MM.1S (cell line): Measurements from ENCODE around the gene CHCHD6.

ENCODE experiments used
- DNase-seq: peaks from one replicate; pipeline ENCODE4 v3.0.0-alpha.2; 2015
- H2AFZ ChIP-seq: fragments of 300-600 bp; sonication (generic); 2 replicates; pipeline ENCODE4 v1.6.0; 2016; ENCODE audit warnings: antibody characterized with exemption, low read length
- H3F3A ChIP-seq: fragments of 300-600 bp; sonication (generic); 2 replicates; pipeline ENCODE4 v1.6.1; 2016; ENCODE audit warnings: mild to moderate bottlenecking, antibody characterized with exemption, low read length, moderate library complexity, mixed read lengths; ENCODE audit not compliant: insufficient read depth
- H3K27ac ChIP-seq: fragments of 300-600 bp; sonication (generic); 2 replicates; pipeline ENCODE4 v1.5.1; 2016; ENCODE audit warnings: mild to moderate bottlenecking, low read length
- H3K27me3 ChIP-seq: fragments of 300-600 bp; sonication (generic); replicated peaks from 2 replicates; pipeline ENCODE4 v1.6.0; 2016; ENCODE audit warnings: low read length; ENCODE audit not compliant: insufficient read depth
- H3K36me3 ChIP-seq: fragments of 300-600 bp; sonication (generic); replicated peaks from 2 replicates; pipeline ENCODE4 v1.6.1; 2016; ENCODE audit warnings: mild to moderate bottlenecking, low read length, mixed read lengths; ENCODE audit not compliant: insufficient read depth
- H3K4me1 ChIP-seq: fragments of 300-600 bp; sonication (generic); 2 replicates; pipeline ENCODE4 v1.6.1; 2016; ENCODE audit warnings: low read length, mixed read lengths
- H3K4me2 ChIP-seq: fragments of 300-600 bp; sonication (generic); 2 replicates; pipeline ENCODE4 v1.6.0; 2016; ENCODE audit warnings: low read depth, low read length
- H3K4me3 ChIP-seq: fragments of 300-600 bp; sonication (generic); 2 replicates; pipeline ENCODE4 v1.5.1; 2016; ENCODE audit warnings: low read length, mixed read lengths
- H3K79me2 ChIP-seq: fragments of 300-600 bp; sonication (generic); 2 replicates; pipeline ENCODE4 v1.6.1; 2016; ENCODE audit warnings: mixed run types, low read length, mixed read lengths
- H3K9ac ChIP-seq: fragments of 300-600 bp; sonication (generic); 2 replicates; pipeline ENCODE4 v1.6.1; 2016; ENCODE audit warnings: low read length, mixed read lengths
- H3K9me2 ChIP-seq: fragments of 300-600 bp; sonication (generic); replicated peaks from 2 replicates; pipeline ENCODE4 v1.6.1; 2016; ENCODE audit warnings: mild to moderate bottlenecking, low read length, mixed read lengths; ENCODE audit not compliant: insufficient read depth
- H3K9me3 ChIP-seq: fragments of 300-600 bp; sonication (generic); replicated peaks from 2 replicates; pipeline ENCODE4 v1.6.1; 2016; ENCODE audit warnings: mild to moderate bottlenecking, low read length, mixed read lengths; ENCODE audit not compliant: insufficient read depth
- H4K20me1 ChIP-seq: fragments of 300-600 bp; sonication (generic); 2 replicates; pipeline ENCODE4 v1.6.1; 2016; ENCODE audit warnings: mild to moderate bottlenecking, low read length, moderate library complexity, mixed read lengths; ENCODE audit not compliant: insufficient read depth
- CTCF ChIP-seq: fragments of 300-600 bp; sonication (generic); IDR thresholded peaks from 2 replicates; pipeline ENCODE4 v1.5.1; 2016; ENCODE audit warnings: antibody characterized with exemption, low read length, mixed read lengths
- EZH2 ChIP-seq: fragments of 300-600 bp; sonication (generic); optimal IDR thresholded peaks from 2 replicates; pipeline ENCODE3; 2017; ENCODE audit warnings: low read depth, mild to moderate bottlenecking, antibody characterized with exemption, low read length, mixed read lengths
- EZH2phosphoT487 ChIP-seq: fragments of 300-600 bp; sonication (generic); IDR thresholded peaks from 2 replicates; pipeline ENCODE4 v1.6.1; 2018; ENCODE audit warnings: antibody characterized with exemption, low read length

CHCHD6 gene

GRCh38 chr3:126848991-126849390 is 145.0 kb downstream of the CHCHD6 start:
- no peak overlapping the region for H3K9ac ChIP-seq
- no peak overlapping the region for H2AFZ ChIP-seq

GRCh38 chr3:126849768-126850167 is 145.7 kb downstream of the CHCHD6 start:
- no peak overlapping the region for H2AFZ ChIP-seq
- no peak overlapping the region for H3K4me2 ChIP-seq
- H3K36me3 ChIP-seq, result no peaks in the 10 kb centered on the region
- H3K27me3 ChIP-seq, result no peaks in the 10 kb centered on the region
- DNase-seq, result no peak
- no peak overlapping the region for H3K9ac ChIP-seq
- H3F3A ChIP-seq, result no peaks in the 10 kb centered on the region
- no peaks in the 10 kb centered on the region for H4K20me1 ChIP-seq
- no peaks in the 10 kb centered on the region for H3K9me2 ChIP-seq
- H3K79me2 ChIP-seq, result no peaks in the 10 kb centered on the region
- no peaks in the 10 kb centered on the region for H3K9me3 ChIP-seq
- H3K4me1 ChIP-seq, result no peaks in the 10 kb centered on the region
- H3K27ac ChIP-seq, result no peak overlapping the region
- TF ChIP-seq EZH2phosphoT487 (no peak), EZH2 (no peak), CTCF (no peak)
- H3K4me3 ChIP-seq, result no peak overlapping the region

More at GRCh38 chr3:126848991-126849390, 145.0 kb downstream of the CHCHD6 start:
- Histone ChIP-seq H3K36me3 (no peaks in the 10 kb centered on the region), H3K9me3 (no peaks in the 10 kb centered on the region), H3K4me2 (no peak overlapping the region), H3K4me3 (no peak overlapping the region), H3K79me2 (no peaks in the 10 kb centered on the region), H3K27ac (no peak overlapping the region), H3K9me2 (no peaks in the 10 kb centered on the region), H3K4me1 (no peaks in the 10 kb centered on the region; the same call in 1 of the 2 replicates), H3F3A (no peaks in the 10 kb centered on the region), H4K20me1 (no peaks in the 10 kb centered on the region), H3K27me3 (no peaks in the 10 kb centered on the region)
- DNase-seq, result no peak
- no peak for TF ChIP-seq EZH2
- TF ChIP-seq EZH2phosphoT487, result no peak
- no peak for TF ChIP-seq CTCF

GRCh38 chr3:126850370-126851085 is 146.5 kb downstream of the CHCHD6 start:
- TF ChIP-seq EZH2phosphoT487 (no peak), EZH2 (no peak), CTCF (no peak)
- Histone ChIP-seq H3K4me3 (no peak overlapping the region), H4K20me1 (no peaks in the 10 kb centered on the region), H3K9ac (no peak overlapping the region), H3K4me2 (no peak overlapping the region), H3F3A (no peaks in the 10 kb centered on the region), H3K27ac (no peak overlapping the region), H2AFZ (no peak overlapping the region), H3K9me3 (no peaks in the 10 kb centered on the region), H3K9me2 (no peaks in the 10 kb centered on the region), H3K27me3 (no peaks in the 10 kb centered on the region), H3K36me3 (no peaks in the 10 kb centered on the region), H3K79me2 (no peaks in the 10 kb centered on the region), H3K4me1 (no peaks in the 10 kb centered on the region)
- no peak for DNase-seq
